Thyroid gland (tissue), 4 donors: ENCODE results near the gene USP17L29.
"Not testable (repeated sequence)": the region's sequence is repeated elsewhere in the genome, so short reads cannot be mapped to it uniquely, and the experiment has no call there.

Source experiments
- CTCF ChIP-seq, 6 experiments: fragments of 200-600 bp in 3 of 6; fragments of 450-650 bp in 3 of 6; sonication (generic) in 3 of 6; IDR thresholded peaks; one replicate each; pipeline ENCODE4 v1.5.1; 2016 to 2019; ENCODE audit warnings: antibody characterized with exemption in 6 of 6, mild to moderate bottlenecking in 2 of 6, inconsistent platforms in 1 of 6, moderate library complexity in 1 of 6
- POLR2A ChIP-seq, 2 donors: fragments of 450-650 bp; IDR thresholded peaks; one replicate each; pipeline ENCODE4 v1.6.1; 2017; ENCODE audit warnings: antibody characterized with exemption in 2 of 2, mild to moderate bottlenecking in 2 of 2, moderate library complexity in 1 of 2

GRCh38 chr4:9389001-9389400 lies 35.6 kb downstream of the USP17L29 start:
- not testable (repeated sequence) for TF ChIP-seq CTCF, POLR2A (IDR thresholded peaks at IDR 0.05)
